Neural cell (in vitro differentiated cells): Measurements from ENCODE around the gene PTER. TPM values are rescaled to one million over a fixed set of nuclear protein-coding genes. Genes with fewer than 3 reads are reported as not detected.

Source experiments
- H2AFZ ChIP-seq: fragments of 200-600, 300-800 bp; sonication (generic), shearing (Covaris generic); 2 replicates; pipeline ENCODE4 v1.6.0; 2014; ENCODE audit warnings: low read depth, mild to moderate bottlenecking, antibody characterized with exemption, low read length, moderate library complexity
- H3F3A ChIP-seq: fragments of 200-600 bp; shearing (Covaris generic); 2 replicates; pipeline ENCODE4 v1.6.1; 2016; ENCODE audit warnings: mild to moderate bottlenecking, moderate library complexity, mixed read lengths, antibody characterized with exemption, low read length; ENCODE audit not compliant: insufficient read depth, poor library complexity, severe bottlenecking
- H3K27ac ChIP-seq: fragments of 200-600, 300-800 bp; sonication (generic), shearing (Covaris generic); 2 replicates; pipeline ENCODE4 v1.5.1; 2014; ENCODE audit warnings: mild to moderate bottlenecking, low read length, moderate library complexity
- H3K27me3 ChIP-seq: fragments of 300-800, 200-600 bp; sonication (generic), shearing (Covaris generic); 2 replicates; pipeline ENCODE4 v1.6.0; 2014; ENCODE audit warnings: mild to moderate bottlenecking, low read depth, low read length, moderate library complexity; ENCODE audit not compliant: insufficient read depth
- H3K36me3 ChIP-seq: fragments of 300-800, 200-600 bp; sonication (generic), shearing (Covaris generic); 2 replicates; pipeline ENCODE4 v1.5.1; 2014; ENCODE audit warnings: mild to moderate bottlenecking, antibody characterized with exemption, low read length, moderate library complexity; ENCODE audit not compliant: insufficient read depth
- H3K4me2 ChIP-seq: fragments of 300-800, 200-600 bp; sonication (generic), shearing (Covaris generic); 2 replicates; pipeline ENCODE4 v1.6.0; 2014; ENCODE audit warnings: mild to moderate bottlenecking, low read length
- H3K4me3 ChIP-seq: fragments of 300-800, 200-600 bp; sonication (generic), shearing (Covaris generic); 2 replicates; pipeline ENCODE4 v1.5.1; 2014; ENCODE audit warnings: mild to moderate bottlenecking, low read length, moderate library complexity
- H3K79me2 ChIP-seq: fragments of 200-600 bp; shearing (Covaris generic); replicated peaks from 2 replicates; pipeline ENCODE4 v1.6.0; 2014; ENCODE audit warnings: mild to moderate bottlenecking, low read length, moderate library complexity; ENCODE audit not compliant: insufficient read depth
- H3K9ac ChIP-seq: fragments of 300-800, 200-600 bp; sonication (generic), shearing (Covaris generic); 2 replicates; pipeline ENCODE4 v1.6.1; 2016; ENCODE audit warnings: mild to moderate bottlenecking, low read length, mixed read lengths
- H3K9me2 ChIP-seq: fragments of 200-600 bp; shearing (Covaris generic); 2 replicates; pipeline ENCODE4 v1.6.1; 2016; ENCODE audit warnings: mild to moderate bottlenecking, low read length, mixed read lengths; ENCODE audit not compliant: insufficient read depth
- H3K9me3 ChIP-seq: fragments of 200-600, 300-800 bp; sonication (generic), shearing (Covaris generic); 2 replicates; pipeline ENCODE4 v1.6.1; 2016; ENCODE audit warnings: mild to moderate bottlenecking, mixed run types, low read length, moderate library complexity, mixed read lengths
- H4K20me1 ChIP-seq: fragments of 200-600 bp; shearing (Covaris generic); 2 replicates; pipeline ENCODE4 v1.6.1; 2016; ENCODE audit warnings: mild to moderate bottlenecking, mixed run types; ENCODE audit not compliant: insufficient read depth
- CTCF ChIP-seq: fragments of 450-650 bp; IDR thresholded peaks from 2 replicates; pipeline ENCODE4 v1.5.1; 2014; ENCODE audit warnings: antibody characterized with exemption, mild to moderate bottlenecking, moderate library complexity; ENCODE audit not compliant: poor library complexity, severe bottlenecking
- EP300 ChIP-seq: fragments of 450-650 bp; conservative IDR thresholded peaks from 2 replicates; pipeline ENCODE4 v1.6.1; 2014; ENCODE audit warnings: antibody characterized with exemption, mild to moderate bottlenecking, moderate library complexity; ENCODE audit not compliant: poor library complexity, severe bottlenecking
- EZH2 ChIP-seq: fragments of 200-600, 300-800 bp; shearing (Covaris generic), sonication (generic); IDR thresholded peaks from 2 replicates; pipeline ENCODE4 v1.6.1; 2014; ENCODE audit warnings: antibody characterized with exemption, low read length, borderline replicate concordance, mild to moderate bottlenecking; ENCODE audit not compliant: insufficient read depth, poor library complexity, severe bottlenecking
- MXI1 ChIP-seq: fragments of 450-650 bp; conservative IDR thresholded peaks from 2 replicates; pipeline ENCODE4 v1.6.1; 2014; ENCODE audit warnings: antibody characterized with exemption, mild to moderate bottlenecking; ENCODE audit not compliant: poor library complexity, severe bottlenecking
- POLR2AphosphoS5 ChIP-seq: IDR thresholded peaks from 2 replicates; pipeline ENCODE4 v1.6.1; 2012
- RAD21 ChIP-seq: fragments of 450-650 bp; conservative IDR thresholded peaks from 2 replicates; pipeline ENCODE4 v1.6.1; 2014; ENCODE audit warnings: antibody characterized with exemption, mild to moderate bottlenecking, moderate library complexity
- REST ChIP-seq: IDR thresholded peaks from 2 replicates; pipeline ENCODE4 v1.6.1; 2012; ENCODE audit warnings: borderline replicate concordance
- SMC3 ChIP-seq: fragments of 450-650 bp; conservative IDR thresholded peaks from 2 replicates; pipeline ENCODE4 v1.6.1; 2014; ENCODE audit warnings: antibody characterized with exemption, mild to moderate bottlenecking, moderate library complexity; ENCODE audit not compliant: poor library complexity
- TAF1 ChIP-seq: IDR thresholded peaks from 2 replicates; pipeline ENCODE4 v1.6.1; 2012; ENCODE audit warnings: low read depth
- polyA plus RNA-seq: library from polyadenylated mRNA; depleted of rRNA; stranded (reverse); fragments of >200 nt; gene quantifications from 2 replicates; pipeline ENCODE4 v1.2.3, GENCODE V29; 2014

PTER gene
- polyA plus RNA-seq, 1 donor from 2014 or later: not detected

DNA sequence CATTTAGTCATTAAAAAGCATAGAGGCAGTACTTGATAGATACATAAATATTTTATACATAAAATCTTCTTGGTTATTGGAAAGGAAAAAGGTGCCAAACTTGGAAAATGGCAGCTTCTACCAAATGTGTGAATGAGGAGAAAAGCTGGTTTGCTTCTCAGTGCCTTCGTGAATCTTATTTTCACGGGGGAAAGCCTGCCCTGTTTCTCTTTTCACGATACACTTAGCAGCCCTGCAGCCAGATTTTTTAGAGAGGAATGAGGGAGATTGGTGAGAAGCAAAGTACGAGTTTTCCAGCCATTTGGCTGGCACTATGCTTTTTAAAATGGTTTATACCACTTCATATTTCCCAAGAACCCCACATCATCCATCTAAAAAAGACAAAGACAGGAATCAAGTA lies 107.8 kb downstream of the PTER start:
- H3K27ac ChIP-seq: no peak overlapping the region
- TF ChIP-seq REST: no peak
- no peak for TF ChIP-seq EP300
- TF ChIP-seq SMC3: no peak
- no peak for TF ChIP-seq RAD21
- no peak for TF ChIP-seq TAF1
- TF ChIP-seq CTCF: no peak
- TF ChIP-seq POLR2AphosphoS5: no peak
- no peak for TF ChIP-seq MXI1
- TF ChIP-seq EZH2: no peak
- H3K9me2 ChIP-seq: no peaks in the 10 kb centered on the region
- no peaks in the 10 kb centered on the region for H3K27me3 ChIP-seq
- no peaks in the 10 kb centered on the region for H3K36me3 ChIP-seq
- no peak overlapping the region for H3K4me2 ChIP-seq
- no peaks in the 10 kb centered on the region for H3K9me3 ChIP-seq
- H3K79me2 ChIP-seq: no peaks in the 10 kb centered on the region
- no peaks in the 10 kb centered on the region for H3F3A ChIP-seq
- no peaks in the 10 kb centered on the region for H4K20me1 ChIP-seq
- no peak overlapping the region for H2AFZ ChIP-seq
- H3K4me3 ChIP-seq: no peak overlapping the region
- H3K9ac ChIP-seq: no peak overlapping the region

GRCh38 chr10:16545116-16545736 lies 108.4 kb downstream of the PTER start:
- Histone ChIP-seq H3K9ac (no peak overlapping the region), H3K36me3 (no peaks in the 10 kb centered on the region), H3K27ac (no peak overlapping the region), H4K20me1 (no peaks in the 10 kb centered on the region), H3F3A (no peaks in the 10 kb centered on the region), H3K27me3 (no peaks in the 10 kb centered on the region), H3K9me2 (no peaks in the 10 kb centered on the region), H3K9me3 (no peaks in the 10 kb centered on the region), H2AFZ (no peak overlapping the region), H3K79me2 (no peaks in the 10 kb centered on the region), H3K4me2 (no peak overlapping the region), H3K4me3 (no peak overlapping the region)
- TF ChIP-seq EZH2 (no peak), CTCF (peak; percentile 60), SMC3 (peak; percentile 65), REST (no peak), POLR2AphosphoS5 (no peak), RAD21 (no peak), MXI1 (no peak), EP300 (no peak), TAF1 (no peak)
